Body of pancreas (tissue), 4 donors: Measurements from ENCODE around the gene EFHC2.

ENCODE experiments used
- CTCF ChIP-seq, 7 experiments: fragments of 450-650 bp in 4 of 7; fragments of 200-600 bp in 3 of 7; sonication (generic) in 3 of 7; IDR thresholded peaks; one replicate each; pipeline ENCODE4 v1.5.1; 2016 to 2019; ENCODE audit warnings: antibody characterized with exemption in 7 of 7
- POLR2A ChIP-seq, 3 donors: fragments of 450-650 bp; IDR thresholded peaks; one replicate each; pipeline ENCODE4 v1.6.1; 2016; ENCODE audit warnings: antibody characterized with exemption in 3 of 3, mild to moderate bottlenecking in 2 of 3

- no peak for TF ChIP-seq POLR2A (IDR thresholded peaks at IDR 0.05)
- no peak for TF ChIP-seq CTCF (IDR thresholded peaks at IDR 0.05)
Observed at GRCh38 chrX:44303119-44303518, 40.4 kb downstream of the EFHC2 start.
